PFSK-1 (cell line): ENCODE measurements around the gene HTRA2.

Source experiments
- FOXP2 ChIP-seq: optimal IDR thresholded peaks from 2 replicates; pipeline ENCODE3; 2011; ENCODE audit warnings: borderline replicate concordance, control low read depth, inconsistent platforms; ENCODE audit not compliant: insufficient read depth; ENCODE audit errors: extremely low read length, extremely low read depth
- POLR2AphosphoS5 ChIP-seq: IDR thresholded peaks from 2 replicates; pipeline ENCODE4 v1.6.1; 2012; ENCODE audit warnings: low read depth, mild to moderate bottlenecking, control low read depth, low read length, moderate library complexity
- REST ChIP-seq, 2 experiments: IDR thresholded peaks; 2 replicates each; pipeline versions ENCODE4 v1.6.1 to v1.8.0; 2011 to 2012; ENCODE audit warnings: low read depth in 2 of 2, low read length in 2 of 2, control low read depth in 1 of 2, inconsistent platforms in 1 of 2, mild to moderate bottlenecking in 1 of 2, moderate library complexity in 1 of 2; ENCODE audit not compliant: insufficient read depth in 1 of 2
- SIN3A ChIP-seq: IDR thresholded peaks from 2 replicates; pipeline ENCODE4 v1.6.1; 2012; ENCODE audit warnings: mild to moderate bottlenecking, low read length, moderate library complexity, borderline replicate concordance; ENCODE audit not compliant: insufficient read depth
- TAF1 ChIP-seq: IDR thresholded peaks from 2 replicates; pipeline ENCODE4 v1.6.1; 2012; ENCODE audit warnings: low read length, control low read depth, borderline replicate concordance; ENCODE audit not compliant: insufficient read depth

- no peak for TF ChIP-seq POLR2AphosphoS5
- TF ChIP-seq REST (IDR thresholded peaks at IDR 0.05; ENCODE audit: insufficient read depth in 1 of 2, low read depth in 2 of 2, low read length in 2 of 2): no peak
- TF ChIP-seq SIN3A: no peak
- no peak for TF ChIP-seq TAF1
- no peak for TF ChIP-seq FOXP2
Observed at GRCh38 chr2:74535440-74535965, 5.8 kb downstream of the HTRA2 start.
